GM12892 (cell line): ENCODE results near the gene ZNF774.
"Not testable (repeated sequence)": the region's sequence is repeated elsewhere in the genome, so short reads cannot be mapped to it uniquely, and the experiment has no call there.

Experiments
- POLR2A ChIP-seq: IDR thresholded peaks from 2 replicates; pipeline ENCODE4 v1.6.1; 2011; ENCODE audit warnings: low read depth, low read length, control low read depth
- POLR2AphosphoS5 ChIP-seq: IDR thresholded peaks from 2 replicates; pipeline ENCODE4 v1.6.1; 2011; ENCODE audit warnings: low read depth, low read length, control low read depth
- TAF1 ChIP-seq: IDR thresholded peaks from 2 replicates; pipeline ENCODE4 v1.6.1; 2011; ENCODE audit warnings: low read depth, mild to moderate bottlenecking, control low read depth, low read length, borderline replicate concordance

- TF ChIP-seq TAF1, POLR2AphosphoS5, POLR2A: not testable (repeated sequence)
Observed at GRCh38 chr15:90409587-90409986, 57.5 kb downstream of the ZNF774 start.
